DOHH2 (cell line): Measurements from ENCODE around the gene LRRC7.

Source experiments
- H3F3A ChIP-seq: fragments of 200-600 bp; sonication (generic), shearing (Covaris generic); 2 replicates; pipeline ENCODE4 v1.6.0; 2016; ENCODE audit warnings: antibody characterized with exemption, mild to moderate bottlenecking; ENCODE audit not compliant: control insufficient read depth, insufficient read depth
- H3K27ac ChIP-seq: fragments of 200-600 bp; sonication (generic); 2 replicates; pipeline ENCODE4 v1.5.1; 2014; ENCODE audit warnings: low read depth, mild to moderate bottlenecking, low read length, moderate library complexity
- H3K27me3 ChIP-seq: fragments of 200-600 bp; sonication (generic); 2 replicates; pipeline ENCODE4 v1.6.1; 2014; ENCODE audit warnings: mild to moderate bottlenecking, low read length, mixed read lengths; ENCODE audit not compliant: control insufficient read depth
- H3K36me3 ChIP-seq: fragments of 200-600 bp; sonication (generic); 2 replicates; pipeline ENCODE4 v1.6.1; 2014; ENCODE audit warnings: mild to moderate bottlenecking, low read length, moderate library complexity, mixed read lengths; ENCODE audit not compliant: control insufficient read depth
- H3K4me1 ChIP-seq: fragments of 200-600 bp; sonication (generic); 2 replicates; pipeline ENCODE4 v1.6.1; 2014; ENCODE audit warnings: mild to moderate bottlenecking, low read length, mixed read lengths; ENCODE audit not compliant: control insufficient read depth
- H3K4me2 ChIP-seq: fragments of 200-600 bp; sonication (generic); 2 replicates; pipeline ENCODE4 v1.6.0; 2014; ENCODE audit warnings: mild to moderate bottlenecking, low read length, moderate library complexity
- H3K4me3 ChIP-seq: fragments of 200-600 bp; sonication (generic); 2 replicates; pipeline ENCODE4 v1.5.1; 2014; ENCODE audit warnings: mild to moderate bottlenecking, low read length, mixed read lengths
- H3K79me2 ChIP-seq: fragments of 200-600 bp; sonication (generic); 2 replicates; pipeline ENCODE4 v1.6.1; 2014; ENCODE audit warnings: mild to moderate bottlenecking, low read length, mixed read lengths; ENCODE audit not compliant: control insufficient read depth
- H3K9me2 ChIP-seq: fragments of 200-600 bp; sonication (generic); replicated peaks from 2 replicates; pipeline ENCODE4 v1.6.1; 2014; ENCODE audit warnings: mild to moderate bottlenecking, low read length, mixed read lengths; ENCODE audit not compliant: control insufficient read depth
- H3K9me3 ChIP-seq: fragments of 200-600 bp; sonication (generic); 2 replicates; pipeline ENCODE4 v1.6.1; 2014; ENCODE audit warnings: antibody characterized with exemption, low read length, mixed read lengths; ENCODE audit not compliant: control insufficient read depth, insufficient read depth
- H4K20me1 ChIP-seq: fragments of 200-600 bp; sonication (generic); 2 replicates; pipeline ENCODE4 v1.6.0; 2014; ENCODE audit warnings: low read depth, mild to moderate bottlenecking, antibody characterized with exemption, low read length, moderate library complexity; ENCODE audit not compliant: control insufficient read depth, insufficient read depth
- CTCF ChIP-seq: fragments of 200-600 bp; sonication (generic); IDR thresholded peaks from one replicate; pipeline ENCODE4 v1.5.1; 2014; ENCODE audit warnings: antibody characterized with exemption, mild to moderate bottlenecking, low read depth, low read length; ENCODE audit not compliant: poor library complexity, severe bottlenecking
- EZH2phosphoT487 ChIP-seq: fragments of 200-600 bp; sonication (generic); IDR thresholded peaks from 2 replicates; pipeline ENCODE4 v1.6.1; 2017; ENCODE audit warnings: borderline replicate concordance, mild to moderate bottlenecking, antibody characterized with exemption, low read length, moderate library complexity, mixed read lengths

LRRC7 gene

GRCh38 chr1:69858534-69858933 is 290.8 kb downstream of the LRRC7 start:
- H4K20me1 ChIP-seq: no peaks in the 10 kb centered on the region
- TF ChIP-seq EZH2phosphoT487: no peak
- TF ChIP-seq CTCF: no peak
- no peak overlapping the region for H3K27ac ChIP-seq
- H3F3A ChIP-seq: no peaks in the 10 kb centered on the region
- no peaks in the 10 kb centered on the region for H3K4me1 ChIP-seq
- no peaks in the 10 kb centered on the region for H3K36me3 ChIP-seq
- H3K79me2 ChIP-seq: no peaks in the 10 kb centered on the region
- H3K4me2 ChIP-seq: no peak overlapping the region
- no peaks in the 10 kb centered on the region for H3K9me3 ChIP-seq
- no peaks in the 10 kb centered on the region for H3K9me2 ChIP-seq
- no peak overlapping the region for H3K4me3 ChIP-seq
- H3K27me3 ChIP-seq: no peaks in the 10 kb centered on the region

GRCh38 chr1:69861641-69862040 is 293.9 kb downstream of the LRRC7 start:
- no peaks in the 10 kb centered on the region for H3F3A ChIP-seq
- H4K20me1 ChIP-seq: no peaks in the 10 kb centered on the region
- no peak overlapping the region for H3K27ac ChIP-seq
- H3K27me3 ChIP-seq: no peaks in the 10 kb centered on the region
- no peaks in the 10 kb centered on the region for H3K36me3 ChIP-seq
- H3K4me2 ChIP-seq: no peak overlapping the region
- no peak overlapping the region for H3K4me3 ChIP-seq
- no peaks in the 10 kb centered on the region for H3K9me3 ChIP-seq
- no peak for TF ChIP-seq CTCF
- H3K79me2 ChIP-seq: no peaks in the 10 kb centered on the region
- no peaks in the 10 kb centered on the region for H3K4me1 ChIP-seq
- 0 out of 2 replicates have a peak, but pooled peaks cover 2% of the 10 kb centered on the region for H3K9me2 ChIP-seq

- no peak overlapping the region for H3K4me2 ChIP-seq
- TF ChIP-seq CTCF (no peak), EZH2phosphoT487 (no peak)
- H3K27ac ChIP-seq: no peak overlapping the region
- no peak overlapping the region for H3K4me3 ChIP-seq
- no peaks in the 10 kb centered on the region for H3K79me2 ChIP-seq
- no peaks in the 10 kb centered on the region for H3K9me3 ChIP-seq
- H3K9me2 ChIP-seq: 0 out of 2 replicates have a peak, but pooled peaks cover 2% of the 10 kb centered on the region
- no peaks in the 10 kb centered on the region for H3K4me1 ChIP-seq
- H4K20me1 ChIP-seq: no peaks in the 10 kb centered on the region
- no peaks in the 10 kb centered on the region for H3K27me3 ChIP-seq
- no peaks in the 10 kb centered on the region for H3K36me3 ChIP-seq
- no peaks in the 10 kb centered on the region for H3F3A ChIP-seq
Observed at GRCh38 chr1:69862906-69863305, 295.2 kb downstream of the LRRC7 start.

GRCh38 chr1:69863704-69864103 is 296.0 kb downstream of the LRRC7 start:
- Histone ChIP-seq H3K4me1 (no peaks in the 10 kb centered on the region), H3K79me2 (no peaks in the 10 kb centered on the region), H3F3A (no peaks in the 10 kb centered on the region), H3K27me3 (no peaks in the 10 kb centered on the region), H3K4me3 (no peak overlapping the region), H3K27ac (no peak overlapping the region), H3K4me2 (no peak overlapping the region), H3K9me3 (no peaks in the 10 kb centered on the region), H4K20me1 (no peaks in the 10 kb centered on the region), H3K9me2 (0 out of 2 replicates have a peak, but pooled peaks cover 2% of the 10 kb centered on the region), H3K36me3 (no peaks in the 10 kb centered on the region)
- TF ChIP-seq EZH2phosphoT487: no peak
- TF ChIP-seq CTCF: no peak
